DND-41 (cell line): Measurements from ENCODE around the gene SLC35A5.
"Not testable (repeated sequence)": the region's sequence is repeated elsewhere in the genome, so short reads cannot be mapped to it uniquely, and the experiment has no call there.

Experiments used
- ATAC-seq: fragments of 200-7000 bp; cut with Tn5 transposase; 3 replicates; pipeline ENCODE4 v1.9.1; 2021; ENCODE audit warnings: low read depth; ENCODE audit not compliant: insufficient read depth
- DNase-seq: peaks from one replicate; pipeline ENCODE4 v3.0.0-alpha.2; 2020
- H2AFZ ChIP-seq: 2 replicates; pipeline ENCODE4 v1.6.0; 2012; ENCODE audit warnings: low read depth, low read length
- H3K27ac ChIP-seq: 2 replicates; pipeline ENCODE4 v1.5.1; 2012; ENCODE audit warnings: low read length, inconsistent platforms
- H3K27me3 ChIP-seq: fragments of 200-600 bp; sonication (generic); 2 replicates; pipeline ENCODE4 v1.6.0; 2012; ENCODE audit warnings: low read length, mild to moderate bottlenecking, inconsistent platforms; ENCODE audit not compliant: insufficient read depth, poor library complexity
- H3K36me3 ChIP-seq: 2 replicates; pipeline ENCODE4 v1.5.1; 2012; ENCODE audit warnings: low read length, inconsistent platforms; ENCODE audit not compliant: insufficient read depth
- H3K4me1 ChIP-seq: 2 replicates; pipeline ENCODE4 v1.5.1; 2012; ENCODE audit warnings: mild to moderate bottlenecking, low read length; ENCODE audit not compliant: insufficient read depth
- H3K4me2 ChIP-seq: 2 replicates; pipeline ENCODE4 v1.6.0; 2012; ENCODE audit warnings: mild to moderate bottlenecking, moderate library complexity, low read length, inconsistent platforms; ENCODE audit not compliant: insufficient read depth
- H3K4me3 ChIP-seq, 2 experiments: fragments of 200-600 bp in 1 of 2; shearing (Covaris generic) in 1 of 2; 2 replicates each; pipeline ENCODE4 v1.5.1; 2012 to 2016; ENCODE audit warnings: inconsistent platforms in 2 of 2, low read length in 2 of 2, mild to moderate bottlenecking in 2 of 2, low read depth in 1 of 2, moderate library complexity in 1 of 2
- H3K79me2 ChIP-seq: 2 replicates; pipeline ENCODE4 v1.6.0; 2012; ENCODE audit warnings: low read length, inconsistent platforms; ENCODE audit not compliant: insufficient read depth
- H3K9ac ChIP-seq: 2 replicates; pipeline ENCODE4 v1.6.0; 2012; ENCODE audit warnings: low read depth, mild to moderate bottlenecking, inconsistent platforms, low read length, moderate library complexity
- H3K9me3 ChIP-seq: 2 replicates; pipeline ENCODE4 v1.5.1; 2012; ENCODE audit warnings: low read length, moderate library complexity, mild to moderate bottlenecking, inconsistent platforms; ENCODE audit not compliant: insufficient read depth, severe bottlenecking
- H4K20me1 ChIP-seq: 2 replicates; pipeline ENCODE4 v1.6.0; 2012; ENCODE audit warnings: low read length; ENCODE audit not compliant: insufficient read depth
- CTCF ChIP-seq: IDR thresholded peaks from 2 replicates; pipeline ENCODE4 v1.5.1; 2012; ENCODE audit warnings: borderline replicate concordance, low read length, moderate library complexity, mild to moderate bottlenecking; ENCODE audit not compliant: poor library complexity, severe bottlenecking; ENCODE audit errors: extremely low read depth
- EZH2 ChIP-seq: IDR thresholded peaks from 3 replicates; pipeline ENCODE4 v1.6.1; 2012; ENCODE audit warnings: borderline replicate concordance, low read depth, mild to moderate bottlenecking, moderate library complexity, low read length, inconsistent platforms; ENCODE audit not compliant: severe bottlenecking

Gene SLC35A5

GRCh38 chr3:112519424-112520001, 42.3 kb upstream of the SLC35A5 start:
- Histone ChIP-seq H3K4me1 (no peaks in the 10 kb centered on the region), H4K20me1 (no peaks in the 10 kb centered on the region)
- peak; percentile 90 for ATAC-seq

DNA sequence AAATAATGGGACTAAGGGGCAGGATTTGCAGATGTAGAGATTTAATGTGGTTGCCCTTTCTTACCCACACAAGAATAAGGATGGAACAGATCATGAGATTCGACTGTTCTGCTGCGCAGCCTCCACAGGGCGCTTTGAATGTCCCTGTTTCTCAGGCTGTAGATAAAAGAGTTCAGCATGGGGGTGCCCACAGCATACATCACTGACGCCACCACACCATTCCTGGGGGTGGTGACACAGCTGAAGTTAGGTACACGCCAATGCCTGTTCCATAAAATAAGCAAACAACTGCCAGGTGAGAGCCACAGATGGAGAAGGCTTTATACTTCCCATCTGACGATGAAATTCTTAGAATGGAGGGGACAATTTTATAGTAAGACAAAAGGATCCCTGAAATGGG, 37.7 kb upstream of the SLC35A5 start:
- not testable (repeated sequence) for H3K79me2 ChIP-seq, H3K9me3 ChIP-seq, ATAC-seq, H3K27me3 ChIP-seq, H3K9ac ChIP-seq, H3K4me3 ChIP-seq, H3K27ac ChIP-seq, DNase-seq, H2AFZ ChIP-seq, H3K4me2 ChIP-seq, H4K20me1 ChIP-seq, H3K4me1 ChIP-seq
- peaks cover 22% of the 10 kb centered on the region for H3K36me3 ChIP-seq

More at GRCh38 chr3:112519424-112520001, 42.3 kb upstream of the SLC35A5 start:
- H3K79me2 ChIP-seq = no peaks in the 10 kb centered on the region
- H2AFZ ChIP-seq = no peak overlapping the region
- TF ChIP-seq CTCF = peak; percentile 78
- no peak for TF ChIP-seq EZH2
- no peak overlapping the region for H3K4me3 ChIP-seq
- no peak overlapping the region for H3K4me2 ChIP-seq
- no peak overlapping the region for H3K9ac ChIP-seq
- peak; percentile 29 for DNase-seq
- no peaks in the 10 kb centered on the region for H3K27me3 ChIP-seq
- no peak overlapping the region for H3K27ac ChIP-seq
- H3K9me3 ChIP-seq = no peaks in the 10 kb centered on the region
- no peaks in the 10 kb centered on the region for H3K36me3 ChIP-seq

GRCh38 chr3:112530573-112530972, 31.3 kb upstream of the SLC35A5 start:
- Histone ChIP-seq H3K27me3 (no peaks in the 10 kb centered on the region), H3K4me2 (no peak overlapping the region), H3K9ac (no peak overlapping the region), H3K79me2 (no peaks in the 10 kb centered on the region), H3K36me3 (peaks cover 78% of the 10 kb centered on the region), H3K27ac (no peak overlapping the region), H4K20me1 (no peaks in the 10 kb centered on the region), H2AFZ (no peak overlapping the region), H3K9me3 (no peaks in the 10 kb centered on the region), H3K4me1 (no peaks in the 10 kb centered on the region), H3K4me3 (no peak overlapping the region)
- TF ChIP-seq CTCF = no peak
- TF ChIP-seq EZH2 = no peak
- no peak for ATAC-seq
- DNase-seq = no peak

GRCh38 chr3:112531358-112531781, 30.5 kb upstream of the SLC35A5 start:
- Histone ChIP-seq H3K4me2 (no peak overlapping the region), H3K27me3 (no peaks in the 10 kb centered on the region)
- peak; percentile 62 for ATAC-seq

More at GRCh38 chr3:112531358-112531781, 30.5 kb upstream of the SLC35A5 start:
- no peaks in the 10 kb centered on the region for H3K79me2 ChIP-seq
- no peak overlapping the region for H2AFZ ChIP-seq
- H3K9me3 ChIP-seq = no peaks in the 10 kb centered on the region
- no peak overlapping the region for H3K4me3 ChIP-seq
- DNase-seq = no peak
- no peaks in the 10 kb centered on the region for H3K4me1 ChIP-seq
- TF ChIP-seq EZH2 (no peak), CTCF (peak; percentile 63)
- H4K20me1 ChIP-seq = no peaks in the 10 kb centered on the region
- no peak overlapping the region for H3K9ac ChIP-seq
- H3K27ac ChIP-seq = no peak overlapping the region
- H3K36me3 ChIP-seq = peaks cover 86% of the 10 kb centered on the region
